H1 (cell line): ENCODE results near the gene KRT13. TPM values are rescaled to one million over a fixed set of nuclear protein-coding genes. Genes with fewer than 3 reads are reported as not detected.
A peak's percentile ranks its signal among the peaks of the same experiment; 100 is the strongest.

ENCODE experiments used
- CTCF ChIA-PET: fragments of 300-600 bp; sonication (Branson Sonifier 250); formaldehyde crosslinking; loops from one replicate; lab custom pipeline; 2021; ENCODE audit not compliant: partially characterized antibody; lab: Charles Lee
- POLR2A ChIA-PET: fragments of 300-600 bp; sonication (Branson Sonifier 250); formaldehyde crosslinking; loops from one replicate; lab custom pipeline; 2021; ENCODE audit warnings: inconsistent platforms; ENCODE audit not compliant: partially characterized antibody; lab: Charles Lee
- DNase-seq, 2 experiments: peaks; one replicate each; pipeline versions ENCODE4 v3.0.0 to v3.0.0-alpha.2; 2010 to 2022; ENCODE audit warnings: low spot score in 2 of 2, low read depth in 1 of 2, mixed read lengths in 1 of 2
- FAIRE-seq: peaks from 2 replicates; lab custom pipeline; 2011; peaks lifted over from hg19 to GRCh38; lab: Jason Lieb, UNC
- H2AFZ ChIP-seq: 2 replicates; pipeline ENCODE4 v1.8.1; 2012; ENCODE audit warnings: low read length, inconsistent platforms
- H2AK5ac ChIP-seq: 2 replicates; pipeline ENCODE4 v1.6.1; 2013; ENCODE audit warnings: low read depth, low read length
- H2BK120ac ChIP-seq: replicated peaks from 2 replicates; pipeline ENCODE3; 2013; ENCODE audit warnings: low read depth, low read length, inconsistent platforms
- H2BK12ac ChIP-seq: 2 replicates; pipeline ENCODE4 v1.6.1; 2013; ENCODE audit warnings: low read depth, low read length
- H2BK15ac ChIP-seq: 2 replicates; pipeline ENCODE4 v1.6.1; 2013; ENCODE audit warnings: low read length
- H2BK20ac ChIP-seq: 2 replicates; pipeline ENCODE4 v1.6.1; 2013; ENCODE audit warnings: low read length
- H2BK5ac ChIP-seq: 2 replicates; pipeline ENCODE4 v1.6.1; 2013; ENCODE audit warnings: low read depth, low read length
- H3K14ac ChIP-seq: 2 replicates; pipeline ENCODE4 v1.6.1; 2013; ENCODE audit warnings: inconsistent platforms; ENCODE audit not compliant: insufficient read length
- H3K18ac ChIP-seq: 2 replicates; pipeline ENCODE4 v1.6.1; 2013; ENCODE audit warnings: low read length; ENCODE audit errors: extremely low read depth
- H3K23ac ChIP-seq: 2 replicates; pipeline ENCODE4 v1.6.1; 2013; ENCODE audit warnings: inconsistent platforms; ENCODE audit not compliant: insufficient read length
- H3K23me2 ChIP-seq: 2 replicates; pipeline ENCODE4 v1.6.1; 2013; ENCODE audit warnings: low read depth, low read length
- H3K27ac ChIP-seq: 2 replicates; pipeline ENCODE4 v1.6.1; 2011; ENCODE audit warnings: low read depth, low read length, inconsistent platforms
- H3K27me3 ChIP-seq, 4 experiments: replicated peaks in 1 of 4; 1 replicate in 1 of 4; 2 replicates in 3 of 4; pipeline versions ENCODE4 v1.6.1 to v1.8.1; 2011 to 2013; ENCODE audit warnings: low read length in 3 of 4, mild to moderate bottlenecking in 3 of 4, inconsistent platforms in 2 of 4, mixed read lengths in 2 of 4, moderate library complexity in 1 of 4; ENCODE audit not compliant: control insufficient read depth in 3 of 4, insufficient read depth in 3 of 4; ENCODE audit errors: extremely low read depth in 1 of 4
- H3K36me3 ChIP-seq, 4 experiments: 2 replicates each; pipeline versions ENCODE4 v1.6.1 to v1.8.1; 2011 to 2013; ENCODE audit warnings: mild to moderate bottlenecking in 4 of 4, low read length in 3 of 4, moderate library complexity in 2 of 4, control low read depth in 1 of 4, inconsistent platforms in 1 of 4; ENCODE audit not compliant: insufficient read depth in 4 of 4, control insufficient read depth in 2 of 4
- H3K4ac ChIP-seq: replicated peaks from 2 replicates; pipeline ENCODE3; 2013; ENCODE audit warnings: low read length, low read depth, mixed read lengths, inconsistent platforms; ENCODE audit not compliant: insufficient read length
- H3K4me1 ChIP-seq, 4 experiments: replicated peaks in 1 of 4; 1 replicate in 1 of 4; 2 replicates in 3 of 4; pipeline versions ENCODE4 v1.6.1 to v1.8.1; 2011 to 2013; ENCODE audit warnings: low read length in 3 of 4, inconsistent platforms in 2 of 4, mixed read lengths in 1 of 4; ENCODE audit not compliant: insufficient read depth in 4 of 4, control insufficient read depth in 3 of 4
- H3K4me2 ChIP-seq, 2 experiments: 2 replicates each; pipeline versions ENCODE4 v1.6.1 to v1.8.1; 2011 to 2013; ENCODE audit warnings: low read depth in 2 of 2, low read length in 2 of 2, control low read depth in 1 of 2, inconsistent platforms in 1 of 2, mild to moderate bottlenecking in 1 of 2; ENCODE audit not compliant: insufficient read depth in 1 of 2
- H3K4me3 ChIP-seq, 4 experiments: fragments of 200-600, 300-600 bp in 1 of 4; sonication (generic), shearing (Covaris generic), sonication (Bioruptor Twin) in 1 of 4; 2 replicates each; pipeline versions ENCODE4 v1.5.1 to v1.8.1; 2011 to 2016; ENCODE audit warnings: low read length in 4 of 4, low read depth in 3 of 4, control low read depth in 2 of 4, inconsistent platforms in 2 of 4, mild to moderate bottlenecking in 2 of 4, mixed read lengths in 1 of 4, moderate library complexity in 1 of 4; ENCODE audit not compliant: insufficient read depth in 2 of 4; ENCODE audit errors: extremely low read depth in 1 of 4
- H3K56ac ChIP-seq: replicated peaks from 2 replicates; pipeline ENCODE3; 2013; ENCODE audit warnings: low read depth, mild to moderate bottlenecking, mixed read lengths, low read length, inconsistent platforms; ENCODE audit not compliant: insufficient read length
- H3K79me1 ChIP-seq: 2 replicates; pipeline ENCODE4 v1.6.1; 2013; ENCODE audit warnings: low read depth, low read length, control low read depth
- H3K79me2 ChIP-seq, 2 experiments: 2 replicates each; pipeline versions ENCODE4 v1.6.1 to v1.8.1; 2012 to 2013; ENCODE audit warnings: low read length in 2 of 2, mild to moderate bottlenecking in 2 of 2, inconsistent platforms in 1 of 2; ENCODE audit not compliant: insufficient read depth in 2 of 2, control insufficient read depth in 1 of 2
- H3K9ac ChIP-seq, 4 experiments: replicated peaks in 1 of 4; 1 replicate in 1 of 4; 2 replicates in 3 of 4; pipeline versions ENCODE4 v1.6.1 to v1.8.1; 2011 to 2013; ENCODE audit warnings: low read depth in 3 of 4, low read length in 3 of 4, control low read depth in 2 of 4, mild to moderate bottlenecking in 2 of 4, moderate library complexity in 2 of 4, inconsistent platforms in 1 of 4; ENCODE audit errors: extremely low read depth in 1 of 4
- H3K9me3 ChIP-seq, 2 experiments: 2 replicates each; pipeline versions ENCODE4 v1.6.1 to v1.8.1; 2012 to 2013; ENCODE audit warnings: mild to moderate bottlenecking in 2 of 2, moderate library complexity in 2 of 2, control low read depth in 1 of 2, inconsistent platforms in 1 of 2, low read depth in 1 of 2, low read length in 1 of 2, mixed read lengths in 1 of 2; ENCODE audit not compliant: insufficient read depth in 2 of 2
- H4K20me1 ChIP-seq, 2 experiments: replicated peaks in 1 of 2; 2 replicates each; pipeline versions ENCODE3 to v1.8.1; 2011 to 2013; ENCODE audit warnings: inconsistent platforms in 2 of 2, low read length in 2 of 2, mild to moderate bottlenecking in 1 of 2; ENCODE audit not compliant: insufficient read depth in 2 of 2, control insufficient read depth in 1 of 2
- H4K5ac ChIP-seq: 2 replicates; pipeline ENCODE4 v1.6.1; 2013; ENCODE audit warnings: low read length, low read depth, mixed read lengths, inconsistent platforms; ENCODE audit not compliant: insufficient read length
- H4K8ac ChIP-seq: 2 replicates; pipeline ENCODE4 v1.8.0; 2013; ENCODE audit warnings: mild to moderate bottlenecking, moderate library complexity, low read length, inconsistent platforms; ENCODE audit not compliant: insufficient read depth; ENCODE audit errors: extremely low read depth
- H4K91ac ChIP-seq: replicated peaks from 2 replicates; pipeline ENCODE3; 2013; ENCODE audit warnings: low read length, mixed read lengths, inconsistent platforms; ENCODE audit not compliant: insufficient read length
- BRCA1 ChIP-seq: IDR thresholded peaks from 2 replicates; pipeline ENCODE4 v1.6.1; 2012; ENCODE audit warnings: low read depth, low read length, improper control_type of control experiment
- GTF2F1 ChIP-seq: IDR thresholded peaks from 2 replicates; pipeline ENCODE4 v1.6.1; 2012; ENCODE audit warnings: low read depth, low read length, improper control_type of control experiment, borderline replicate concordance
- JUN ChIP-seq: IDR thresholded peaks from 2 replicates; pipeline ENCODE4 v1.6.1; 2011; ENCODE audit warnings: low read depth, mild to moderate bottlenecking, improper control_type of control experiment, low read length
- SIN3A ChIP-seq, 2 experiments: IDR thresholded peaks in 1 of 2; conservative IDR thresholded peaks in 1 of 2; 2 replicates each; pipeline ENCODE4 v1.6.1; 2011 to 2012; ENCODE audit warnings: low read length in 2 of 2, improper control_type of control experiment in 1 of 2, low read depth in 1 of 2, mild to moderate bottlenecking in 1 of 2
- SUZ12 ChIP-seq: fragments of 200-600 bp; sonication (generic); IDR thresholded peaks from 2 replicates; pipeline ENCODE4 v1.6.1; 2012; ENCODE audit warnings: mild to moderate bottlenecking, inconsistent platforms, low read length, moderate library complexity, mixed read lengths
- WGBS, 2 experiments: shearing (Covaris generic) in 1 of 2; methylation state at CpG; one replicate each; pipeline versions ENCODE4 v1.1.6 to v1.1.7; 2013 to 2015; ENCODE audit warnings: low lambda C conversion rate in 2 of 2, mixed read lengths in 2 of 2, inconsistent platforms in 1 of 2, low coverage in 1 of 2, missing lambda C conversion rate in 1 of 2; ENCODE audit not compliant: insufficient replicate concordance in 2 of 2, insufficient coverage in 1 of 2, insufficient read length in 1 of 2; ENCODE audit errors: extremely low coverage in 1 of 2, missing lambda C conversion rate in 1 of 2; 5-methylcytosine and 5-hydroxymethylcytosine counted together
- polyA plus RNA-seq, 7 experiments: library from polyadenylated mRNA; depleted of rRNA in 3 of 7; stranded (reverse) in 5 of 7; unstranded in 2 of 7; fragments of >200 nt in 5 of 7; fragments of 200-250 nt in 2 of 7; gene quantifications; 1 replicate in 5 of 7; 2 replicates in 1 of 7; 4 replicates in 1 of 7; pipeline versions ENCODE4 v1.2.1 to v1.2.3, GENCODE V29; 2011 to 2013; ENCODE audit warnings: missing spikeins in 2 of 7, mixed read lengths in 2 of 7
- total RNA-seq: library from RNA; stranded (reverse); fragmentation: NEBNext Ultra II Directional; extraction: Animal tissue kit (Norgen Biotek cat#: 25700); gene quantifications from 2 replicates; pipeline ENCODE4 v1.2.1, GENCODE V29; 2021

The KRT13 gene
- total and polyA plus RNA-seq, 2 of the 8 experiments (the other 6 are each of a cell fraction or from before 2014, with no cell fraction given) = 0.09 TPM; not detected in 1

- ChIA-PET CTCF (interaction anchor here (0.9 to 5.5 kb wide), 5 partner anchors 11 to 199 kb away, joined by 3 to 48 read pairs (median 3); no protein-coding TSS in a partner anchor), POLR2A (interaction anchor here (1.4 to 16.2 kb wide), 2 partner anchors 11 to 12 kb away, joined by 5 to 293 read pairs; partner anchors contain the start of gene KRT19)
- DNase-seq = no peak
- H3K27me3 ChIP-seq = no peaks in the 10 kb centered on the region; a peak in 1 of 7 replicates
- H3K18ac ChIP-seq = no peak overlapping the region
- no peak overlapping the region for H2BK5ac ChIP-seq
- H3K4me2 ChIP-seq = no peak overlapping the region
- H3K9me3 ChIP-seq = no peaks in the 10 kb centered on the region
- TF ChIP-seq SUZ12 (no peak), GTF2F1 (no peak), JUN (no peak), SIN3A (conservative IDR thresholded peaks at IDR 0.05 in 1 of 2, IDR thresholded peaks at IDR 0.05 in 1 of 2; ENCODE audit: low read depth in 1 of 2, low read length in 2 of 2) (no peak), BRCA1 (no peak)
- H3K4ac ChIP-seq = no peak overlapping the region
- no peak overlapping the region for H3K27ac ChIP-seq
- H2BK120ac ChIP-seq = no peak overlapping the region
- no peaks in the 10 kb centered on the region for H4K20me1 ChIP-seq
- no peak overlapping the region for H3K9ac ChIP-seq
- H3K4me1 ChIP-seq = peaks cover 10 to 23% (median 16%) of the 10 kb centered on the region in 4 experiments
- no peak overlapping the region for H4K91ac ChIP-seq
- H3K14ac ChIP-seq = no peak overlapping the region
- no peak overlapping the region for H4K5ac ChIP-seq
- H2AFZ ChIP-seq = no peak overlapping the region
- 0 out of 2 replicates have a peak overlapping the region, but pooled peaks have one; percentile 32 for H2BK20ac ChIP-seq
- H3K36me3 ChIP-seq = no peaks in the 10 kb centered on the region
- FAIRE-seq = no peak
- no peak overlapping the region for H2AK5ac ChIP-seq
- no peaks in the 10 kb centered on the region for H3K23me2 ChIP-seq
- H3K23ac ChIP-seq = no peak overlapping the region
- H2BK15ac ChIP-seq = no peak overlapping the region
- H4K8ac ChIP-seq = no peak overlapping the region
- H3K4me3 ChIP-seq = no peak overlapping the region
- 91% methylated on average over 7 of the region's 7 CpGs; no CpG with 5 or more reads in 1 of the 2 experiments for WGBS, 2 experiments
- no peaks in the 10 kb centered on the region for H3K79me2 ChIP-seq
- no peaks in the 10 kb centered on the region for H3K79me1 ChIP-seq
- H2BK12ac ChIP-seq = no peak overlapping the region
- H3K56ac ChIP-seq = no peak overlapping the region
These were observed 32.2 kb upstream of the KRT13 start for GRCh38 chr17:41537614-41537954.
